ENCODE results near the gene CELF2. TPM values are rescaled to one million over a fixed set of nuclear protein-coding genes. Genes with fewer than 3 reads are reported as not detected.
"Not testable (repeated sequence)": the region's sequence is repeated elsewhere in the genome, so short reads cannot be mapped to it uniquely, and the experiment has no call there.

Gene CELF2
- total RNA-seq, 1 donor from 2014 or later = 14.4 TPM

DNA sequence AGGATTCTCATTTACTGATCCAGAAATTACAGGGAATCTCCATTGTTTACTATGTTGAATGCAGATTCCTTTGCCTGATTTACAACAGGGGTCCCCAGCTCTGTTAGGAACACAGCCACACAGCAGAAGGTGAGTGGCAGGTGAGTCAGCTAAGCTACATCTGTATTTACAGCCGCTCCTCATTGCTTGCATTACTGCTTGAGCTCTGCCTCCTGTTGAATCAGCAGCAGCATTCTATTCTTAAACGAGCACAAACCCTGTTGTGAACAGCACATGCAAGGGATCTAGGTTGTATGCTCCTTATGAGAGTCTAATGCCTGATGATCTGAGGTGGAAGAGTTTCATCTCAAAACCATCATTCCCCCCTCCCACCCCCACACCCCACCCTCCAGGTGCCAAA, 23.3 kb upstream of the CELF2 start:
- DNase-seq (ENCODE audit: extremely low spot score, unreplicated experiment) = no peak
- Mint-ChIP-seq H3K4me3 (no peak overlapping the region), H3K9me3 (no peaks in the 10 kb centered on the region), H3K4me1 (ENCODE audit: unreplicated experiment) (no peaks in the 10 kb centered on the region), H3K27me3 (peaks cover 42% of the 10 kb centered on the region), H3K27ac (no peak overlapping the region), H3K36me3 (no peaks in the 10 kb centered on the region)
- TF ChIP-seq, protein P1, sequence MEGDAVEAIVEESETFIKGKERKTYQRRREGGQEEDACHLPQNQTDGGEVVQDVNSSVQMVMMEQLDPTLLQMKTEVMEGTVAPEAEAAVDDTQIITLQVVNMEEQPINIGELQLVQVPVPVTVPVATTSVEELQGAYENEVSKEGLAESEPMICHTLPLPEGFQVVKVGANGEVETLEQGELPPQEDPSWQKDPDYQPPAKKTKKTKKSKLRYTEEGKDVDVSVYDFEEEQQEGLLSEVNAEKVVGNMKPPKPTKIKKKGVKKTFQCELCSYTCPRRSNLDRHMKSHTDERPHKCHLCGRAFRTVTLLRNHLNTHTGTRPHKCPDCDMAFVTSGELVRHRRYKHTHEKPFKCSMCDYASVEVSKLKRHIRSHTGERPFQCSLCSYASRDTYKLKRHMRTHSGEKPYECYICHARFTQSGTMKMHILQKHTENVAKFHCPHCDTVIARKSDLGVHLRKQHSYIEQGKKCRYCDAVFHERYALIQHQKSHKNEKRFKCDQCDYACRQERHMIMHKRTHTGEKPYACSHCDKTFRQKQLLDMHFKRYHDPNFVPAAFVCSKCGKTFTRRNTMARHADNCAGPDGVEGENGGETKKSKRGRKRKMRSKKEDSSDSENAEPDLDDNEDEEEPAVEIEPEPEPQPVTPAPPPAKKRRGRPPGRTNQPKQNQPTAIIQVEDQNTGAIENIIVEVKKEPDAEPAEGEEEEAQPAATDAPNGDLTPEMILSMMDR (conservative IDR thresholded peaks at IDR 0.05) = no peak

DNA sequence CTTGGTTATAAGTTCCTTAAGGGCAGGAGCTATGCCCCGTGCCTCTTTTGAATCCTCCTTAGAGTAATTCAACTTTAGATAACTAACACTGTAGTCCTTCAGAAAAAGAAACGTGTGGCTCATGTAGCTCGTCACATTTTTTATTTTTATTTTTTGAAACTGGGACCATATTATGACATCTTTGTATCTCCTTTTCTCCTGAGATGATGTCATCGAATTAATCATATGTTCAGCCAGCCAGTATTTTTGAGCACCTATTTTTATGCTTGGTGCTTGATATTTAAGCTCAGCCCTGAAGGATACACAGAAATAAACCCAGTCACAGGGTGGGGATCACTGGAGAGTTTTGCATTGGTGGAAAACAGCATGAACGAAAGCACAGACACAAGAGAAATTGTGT, 22.6 kb upstream of the CELF2 start:
- Mint-ChIP-seq H3K27ac (no peak overlapping the region), H3K4me3 (no peak overlapping the region), H3K27me3 (peaks cover 45% of the 10 kb centered on the region), H3K4me1 (ENCODE audit: unreplicated experiment) (no peaks in the 10 kb centered on the region), H3K36me3 (no peaks in the 10 kb centered on the region), H3K9me3 (no peaks in the 10 kb centered on the region)
- TF ChIP-seq, protein P1 (conservative IDR thresholded peaks at IDR 0.05) = no peak
- DNase-seq (ENCODE audit: extremely low spot score, unreplicated experiment) = no peak

GRCh38 chr10:10996966-10997620, 20.6 kb upstream of the CELF2 start:
- Mint-ChIP-seq H3K4me1 (ENCODE audit: unreplicated experiment) (no peaks in the 10 kb centered on the region), H3K27ac (no peak overlapping the region), H3K36me3 (no peaks in the 10 kb centered on the region), H3K27me3 (peaks cover 39% of the 10 kb centered on the region), H3K4me3 (no peak overlapping the region), H3K9me3 (no peaks in the 10 kb centered on the region)
- DNase-seq (ENCODE audit: extremely low spot score, unreplicated experiment) = no peak
- TF ChIP-seq, protein P1 (conservative IDR thresholded peaks at IDR 0.05) = no peak

GRCh38 chr10:10999501-10999900, 18.2 kb upstream of the CELF2 start:
- H3K27ac Mint-ChIP-seq; H3K9me3 Mint-ChIP-seq; H3K36me3 Mint-ChIP-seq; H3K4me3 Mint-ChIP-seq; H3K4me1 Mint-ChIP-seq (ENCODE audit: unreplicated experiment); DNase-seq (ENCODE audit: extremely low spot score, unreplicated experiment): not testable (repeated sequence)
- H3K27me3 Mint-ChIP-seq = peaks cover 43% of the 10 kb centered on the region

- H3K4me3 Mint-ChIP-seq = no peak overlapping the region
- no peaks in the 10 kb centered on the region for H3K9me3 Mint-ChIP-seq
- H3K27me3 Mint-ChIP-seq = peaks cover 54% of the 10 kb centered on the region
- no peak overlapping the region for H3K27ac Mint-ChIP-seq
- no peaks in the 10 kb centered on the region for H3K4me1 Mint-ChIP-seq (ENCODE audit: unreplicated experiment)
- TF ChIP-seq, protein P1 (conservative IDR thresholded peaks at IDR 0.05) = no peak
- no peak for DNase-seq (ENCODE audit: extremely low spot score, unreplicated experiment)
- no peaks in the 10 kb centered on the region for H3K36me3 Mint-ChIP-seq
Observed at GRCh38 chr10:11002485-11002884, 15.2 kb upstream of the CELF2 start.

DNA sequence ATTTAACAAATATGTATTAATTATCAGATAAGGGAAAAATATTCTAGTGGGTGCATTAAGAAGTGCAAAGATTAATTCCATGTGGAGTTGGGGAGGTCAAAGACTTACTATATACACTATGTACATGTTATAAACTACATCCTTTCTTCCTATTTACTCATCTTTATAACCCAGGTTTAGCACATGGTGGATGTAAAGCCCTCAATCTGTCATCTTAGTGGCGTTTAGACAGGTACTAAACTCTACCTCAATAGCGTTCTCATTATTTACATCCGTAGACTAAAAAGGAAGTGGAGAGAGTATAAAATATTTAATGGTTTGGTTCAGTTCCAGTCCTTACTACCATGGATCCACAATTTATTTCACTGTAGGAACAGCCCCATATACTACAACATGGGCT, 14.8 kb upstream of the CELF2 start:
- TF ChIP-seq, protein P1 (conservative IDR thresholded peaks at IDR 0.05) = no peak
- Mint-ChIP-seq H3K4me3 (no peak overlapping the region), H3K36me3 (no peaks in the 10 kb centered on the region), H3K9me3 (no peaks in the 10 kb centered on the region), H3K27ac (no peak overlapping the region), H3K27me3 (peaks cover 58% of the 10 kb centered on the region), H3K4me1 (ENCODE audit: unreplicated experiment) (no peaks in the 10 kb centered on the region)
- no peak for DNase-seq (ENCODE audit: extremely low spot score, unreplicated experiment)

Measured in type B pancreatic cell (in vitro differentiated cells).